ENCODE data around the gene NPAS1.

NPAS1 gene

GRCh38 chr19:47019431-47020041 lies at the start of gene NPAS1:
Gene NPAS1, plus strand, starts transcription at chr19:47019837. Its CDS starts 1,211 bp downstream, at chr19:47021048.
- DNase-seq (ENCODE audit: low spot score): peak; percentile 62

GRCh38 chr19:46970815-46971214 lies 48.8 kb upstream of the NPAS1 start:
- DNase-seq (ENCODE audit: low spot score): no peak

- no peak for DNase-seq (ENCODE audit: low spot score)
Observed at GRCh38 chr19:46972311-46972710, 47.3 kb upstream of the NPAS1 start.

GRCh38 chr19:46974181-46974580 lies 45.5 kb upstream of the NPAS1 start:
- no peak for DNase-seq (ENCODE audit: low spot score)

- DNase-seq (ENCODE audit: low spot score): no peak
Observed at GRCh38 chr19:46975011-46975924, 44.4 kb upstream of the NPAS1 start.

- peak; percentile 80 for DNase-seq (ENCODE audit: low spot score)
Observed at GRCh38 chr19:46975925-46976782, 43.5 kb upstream of the NPAS1 start.

- DNase-seq (ENCODE audit: low spot score): peak; percentile 53
Observed at GRCh38 chr19:46976845-46977320, 42.8 kb upstream of the NPAS1 start.

- no peak for DNase-seq (ENCODE audit: low spot score)
Observed at GRCh38 chr19:46977548-46977947, 42.1 kb upstream of the NPAS1 start.

GRCh38 chr19:46978171-46978869 lies 41.3 kb upstream of the NPAS1 start:
- no peak for DNase-seq (ENCODE audit: low spot score)

GRCh38 chr19:46979126-46980105 lies 40.2 kb upstream of the NPAS1 start:
- DNase-seq (ENCODE audit: low spot score): no peak

GRCh38 chr19:46980761-46981160 lies 38.9 kb upstream of the NPAS1 start:
- DNase-seq (ENCODE audit: low spot score): no peak

- no peak for DNase-seq (ENCODE audit: low spot score)
Observed at GRCh38 chr19:46981286-46981945, 38.2 kb upstream of the NPAS1 start.

GRCh38 chr19:46983097-46983496 lies 36.5 kb upstream of the NPAS1 start:
- DNase-seq (ENCODE audit: low spot score): no peak

GRCh38 chr19:46984077-46985010 lies 35.3 kb upstream of the NPAS1 start:
- DNase-seq (ENCODE audit: low spot score): peak; percentile 82

GRCh38 chr19:46985542-46986415 lies 33.9 kb upstream of the NPAS1 start:
- DNase-seq (ENCODE audit: low spot score): no peak

GRCh38 chr19:46988614-46989230 lies 30.9 kb upstream of the NPAS1 start:
- no peak for DNase-seq (ENCODE audit: low spot score)

GRCh38 chr19:46990991-46991676 lies 28.5 kb upstream of the NPAS1 start:
- peak; percentile 90 for DNase-seq (ENCODE audit: low spot score)

Measured in HuH-7 (cell line).